NK-92 (cell line): Measurements from ENCODE around the gene FKBP1B.
"Not testable (repeated sequence)": the region's sequence is repeated elsewhere in the genome, so short reads cannot be mapped to it uniquely, and the experiment has no call there.

Source experiments
- DNase-seq: peaks from one replicate; lab custom pipeline; 2025; ENCODE audit not compliant: unreplicated experiment; lab: John Stamatoyannopoulos, UW

The FKBP1B gene

DNA sequence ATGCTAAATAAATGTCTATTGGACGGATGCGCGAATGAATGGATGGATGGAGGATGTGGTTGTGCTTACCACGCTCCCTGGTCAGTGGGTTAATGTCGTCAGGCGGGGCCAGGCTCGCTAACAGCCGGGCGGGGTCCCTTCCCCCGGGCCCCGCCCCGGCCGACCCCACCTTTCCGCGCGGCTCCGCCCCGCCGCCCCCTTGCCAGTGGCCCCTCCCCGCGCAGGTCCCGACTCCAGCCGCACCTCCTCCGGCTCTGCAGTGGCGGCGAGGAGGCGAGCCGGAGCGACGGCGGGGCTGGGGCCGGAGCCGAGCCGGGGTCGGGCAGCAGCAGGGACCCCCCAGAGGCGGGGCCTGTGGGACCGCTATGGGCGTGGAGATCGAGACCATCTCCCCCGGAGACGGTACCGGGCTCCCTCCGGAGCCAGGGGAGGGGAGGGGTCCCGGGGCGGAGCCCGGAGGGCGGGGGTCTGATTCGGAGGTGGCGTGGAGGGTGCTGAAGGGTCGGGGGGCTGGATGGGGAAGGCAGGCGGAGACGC is at the start of gene FKBP1B:
FKBP1B (plus strand) TSS at position 257 of the 537 bp plus-strand sequence; CDS start at position 366, 109 bp downstream.
- no peak for DNase-seq

DNA sequence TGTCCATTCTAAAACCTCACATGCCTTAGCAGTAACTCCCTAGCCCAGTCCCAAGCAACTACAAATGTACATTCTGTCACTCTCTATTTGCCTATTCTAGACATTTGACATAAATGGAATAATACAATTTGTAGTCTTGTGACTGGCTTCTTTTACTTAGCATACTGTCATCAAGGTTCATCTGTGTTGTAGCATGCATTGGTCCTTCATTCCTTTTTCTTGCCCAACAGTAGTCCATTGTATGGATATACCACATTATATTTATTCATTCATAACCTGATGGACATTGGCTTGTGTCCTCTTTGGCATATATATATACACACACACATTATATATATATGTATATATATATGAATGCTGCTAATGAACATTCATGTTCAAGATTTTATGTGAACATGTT is 41.8 kb upstream of the FKBP1B start:
- DNase-seq = no peak

DNA sequence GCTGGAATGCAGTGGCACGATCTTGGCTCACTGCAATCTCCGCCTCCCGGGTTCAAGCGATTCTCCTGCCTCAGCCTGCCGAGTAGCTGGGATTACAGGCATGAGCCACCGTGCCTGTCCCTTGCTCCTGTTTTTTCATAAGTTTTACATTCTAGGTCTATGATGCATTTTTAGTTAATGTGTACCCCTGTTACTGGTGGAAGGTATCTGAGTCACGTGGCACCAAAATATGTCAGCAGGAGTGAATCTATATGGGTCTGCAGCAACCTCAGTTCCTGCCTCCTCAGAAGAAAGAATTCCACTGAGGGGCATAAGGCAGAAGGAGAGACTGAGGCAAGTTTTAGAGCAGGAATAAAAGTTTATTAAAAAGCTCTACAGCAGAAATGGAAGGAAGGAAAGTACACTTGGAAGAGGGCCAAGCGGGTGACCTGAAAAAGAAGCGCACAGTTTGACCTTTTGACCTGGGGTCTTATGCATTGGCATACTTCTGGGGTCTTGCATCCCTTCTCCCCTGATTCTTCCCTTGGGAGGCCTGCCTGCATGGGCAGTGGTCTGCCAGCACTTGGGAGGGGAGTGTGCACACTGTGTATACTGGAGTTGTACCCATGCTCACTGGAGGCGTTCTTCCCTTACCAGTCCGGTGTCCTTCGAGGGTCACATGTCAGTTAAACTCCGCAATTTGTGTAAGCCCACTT is 40.7 kb upstream of the FKBP1B start:
- no peak for DNase-seq

DNA sequence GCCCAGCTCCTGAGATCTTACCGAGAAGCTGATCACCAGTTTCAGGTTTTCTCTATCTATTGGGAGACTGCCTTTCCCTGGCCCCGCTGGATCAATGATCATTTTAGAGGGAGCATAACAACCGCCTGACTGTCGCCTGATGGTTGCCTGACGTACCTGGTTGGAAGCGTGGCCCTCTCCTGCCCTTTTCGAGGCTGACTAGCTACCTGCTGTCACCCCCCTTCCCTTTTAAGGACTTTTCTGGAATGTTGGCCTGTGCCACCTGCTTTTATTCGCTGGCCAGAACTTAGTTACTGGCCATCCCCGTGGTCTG is 40.2 kb upstream of the FKBP1B start:
- no peak for DNase-seq

DNA sequence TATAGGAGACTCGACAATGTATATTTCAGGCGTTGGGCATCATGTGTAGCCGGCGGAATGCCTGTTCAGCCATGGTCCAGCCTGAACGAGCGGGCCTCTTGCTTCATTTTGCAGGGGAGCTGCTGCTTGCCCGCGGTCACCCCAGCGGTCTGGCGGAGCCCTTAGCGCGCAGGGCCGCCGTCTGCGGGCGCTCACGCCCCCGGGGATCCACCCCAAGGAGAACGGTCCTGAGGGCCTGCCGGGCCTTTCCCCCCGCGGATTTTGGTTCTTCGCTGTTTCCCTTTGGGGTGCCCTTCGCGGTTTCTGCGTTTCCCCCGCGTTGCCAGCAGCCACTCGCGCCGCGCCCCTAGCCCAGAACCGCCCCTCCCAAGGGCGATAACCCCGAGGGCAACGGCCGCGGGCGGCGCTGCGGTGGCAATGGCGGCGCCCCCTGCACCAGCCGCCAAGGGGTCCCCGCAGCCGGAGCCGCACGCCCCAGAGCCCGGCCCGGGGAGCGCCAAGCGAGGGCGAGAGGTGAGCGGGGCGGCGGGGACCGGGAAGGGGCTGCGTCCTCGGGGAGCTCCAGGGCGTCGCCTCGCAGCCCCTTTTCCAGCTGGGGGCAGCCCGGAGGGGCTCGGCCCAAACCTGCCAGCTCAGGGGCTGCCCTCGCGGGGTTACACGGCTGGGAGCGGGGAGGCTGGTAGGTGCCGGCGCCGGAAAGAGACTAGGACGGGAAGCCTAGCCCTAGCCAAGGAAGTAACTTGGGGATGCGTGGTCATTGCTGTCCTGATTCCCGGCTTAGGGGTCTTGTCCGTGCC is 39.7 kb upstream of the FKBP1B start, which contains the start of gene MFSD2B:
MFSD2B (plus strand) TSS at position 406 of the 797 bp plus-strand sequence; CDS start at position 418, 12 bp downstream.
- DNase-seq = no peak

DNA sequence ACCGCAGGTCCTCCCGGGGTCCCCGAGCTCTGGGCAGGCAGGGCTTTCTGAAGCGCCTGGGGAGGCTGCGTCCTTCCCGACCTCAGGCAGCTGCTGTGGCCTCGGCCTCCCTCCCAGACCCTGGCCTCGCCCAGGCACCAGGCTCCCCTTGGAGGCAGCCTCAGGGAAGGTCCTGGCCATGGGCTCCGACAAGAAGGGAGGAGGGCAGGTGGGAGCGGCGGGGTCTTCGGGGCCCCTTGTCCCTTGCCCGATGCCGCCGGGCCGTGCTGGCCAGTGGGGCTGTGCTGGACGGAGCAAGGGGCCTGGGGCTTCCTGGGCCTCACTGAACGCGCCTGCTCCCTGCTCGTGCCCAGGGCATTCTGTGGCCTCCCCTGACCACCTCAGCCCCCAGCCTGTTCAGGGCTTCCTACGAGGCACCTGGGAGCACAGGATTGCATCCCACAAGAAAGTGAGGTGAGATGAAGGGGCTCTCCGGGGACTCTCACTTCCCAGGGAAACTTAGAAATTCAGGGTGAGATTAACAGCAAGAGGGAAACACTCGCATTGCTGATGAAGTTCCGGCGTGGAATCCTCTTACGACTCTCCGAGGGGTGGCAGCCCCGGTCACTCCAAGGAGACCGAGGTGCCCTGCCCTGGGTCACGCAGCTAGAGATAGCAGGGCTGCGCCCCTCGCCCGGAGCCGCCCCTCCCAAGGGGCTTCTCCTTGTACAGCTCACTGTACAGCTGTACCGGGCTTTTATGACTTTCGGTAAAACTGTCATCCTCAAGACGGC is 38.9 kb upstream of the FKBP1B start:
- no peak for DNase-seq

DNA sequence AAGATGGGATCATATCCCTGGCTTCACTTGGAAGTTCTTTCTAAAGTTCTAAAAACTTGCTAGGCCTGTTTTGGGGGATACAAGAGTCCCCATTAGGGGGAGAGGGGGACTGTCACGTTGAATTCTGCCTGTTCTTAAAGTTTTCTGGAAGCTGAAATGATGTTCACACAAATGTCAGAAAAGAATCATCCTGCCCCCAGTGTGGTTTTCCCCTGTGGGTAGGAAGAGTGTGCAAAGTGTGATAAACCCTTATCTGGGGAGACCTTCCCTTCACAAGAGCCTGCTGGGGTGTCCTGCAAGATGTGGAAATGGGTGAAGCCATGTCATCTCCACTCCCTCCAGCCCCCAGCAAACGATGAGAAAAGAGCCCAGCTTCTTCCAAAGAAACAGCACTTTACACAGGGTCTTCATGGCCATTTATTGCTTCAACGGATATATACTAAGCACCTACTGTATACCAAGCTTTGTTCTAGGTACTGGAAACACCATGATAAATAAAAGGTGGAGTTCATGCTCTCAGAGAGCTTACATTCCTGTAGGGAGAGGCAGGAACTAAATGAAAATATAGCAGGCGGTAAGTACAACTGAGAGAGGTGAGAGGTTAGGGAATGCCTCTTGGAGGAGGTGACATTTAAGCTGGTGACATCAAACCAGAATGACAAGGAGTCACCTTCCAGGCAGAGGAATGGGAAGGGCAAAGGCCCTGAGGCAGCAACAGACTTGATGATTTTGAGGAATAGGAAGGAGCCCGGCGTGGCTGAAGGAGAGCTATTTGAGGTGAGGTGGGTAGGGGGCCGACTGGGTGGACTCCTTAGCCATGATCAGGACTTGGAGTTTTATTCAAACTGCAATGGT is 38.1 kb upstream of the FKBP1B start:
- DNase-seq = no peak

DNA sequence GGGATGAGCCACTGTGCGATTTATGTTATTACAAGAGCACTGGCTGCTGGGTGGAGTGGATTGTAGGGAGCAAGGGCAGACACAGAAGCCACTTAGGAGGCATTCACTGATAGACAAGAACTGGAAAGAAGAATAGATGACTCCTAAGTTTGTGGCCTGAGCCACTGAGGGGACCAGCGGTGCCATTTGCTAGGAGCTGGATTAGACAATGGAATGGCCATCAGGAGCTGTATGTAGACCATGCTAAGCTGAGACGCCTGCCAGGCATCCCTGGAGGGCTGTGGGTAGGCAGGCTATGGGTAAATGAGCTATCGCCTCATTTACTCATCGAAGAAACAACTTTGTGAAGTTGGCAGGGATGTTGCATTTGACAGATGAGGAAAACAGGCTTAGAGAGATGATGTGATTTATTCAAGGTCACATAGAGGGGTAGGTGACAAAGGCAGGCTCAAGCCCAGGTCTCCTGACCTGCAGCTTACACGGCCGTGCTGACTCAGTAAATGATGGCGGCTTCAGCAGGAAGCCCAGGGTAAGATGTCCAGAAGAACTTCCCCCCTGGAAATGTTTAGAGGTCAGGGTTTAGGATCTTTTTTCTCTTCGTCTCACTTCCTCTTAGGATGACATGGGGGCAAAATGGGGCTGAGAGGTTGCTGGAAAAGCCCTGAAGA is 36.9 kb upstream of the FKBP1B start:
- no peak for DNase-seq

DNA sequence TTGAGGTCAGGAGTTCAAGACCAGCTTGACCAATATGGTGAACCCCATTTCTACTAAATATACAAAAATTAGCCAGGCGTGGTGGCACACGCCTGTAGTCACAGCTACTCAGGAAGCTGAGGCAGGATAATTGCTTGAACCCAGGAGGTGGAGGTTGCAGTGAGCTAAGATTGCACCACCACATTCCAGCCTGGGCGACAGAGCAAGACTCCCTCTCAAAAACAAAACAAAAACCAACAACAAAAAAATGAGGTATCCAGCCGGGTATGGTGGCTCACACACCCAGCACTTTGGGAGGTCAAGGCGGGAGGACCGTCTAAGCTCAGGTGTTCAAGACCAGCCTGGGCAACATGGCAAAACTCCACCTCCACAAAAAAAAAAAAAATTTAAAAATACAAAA is 34.6 kb upstream of the FKBP1B start:
- DNase-seq = not testable (repeated sequence)

DNA sequence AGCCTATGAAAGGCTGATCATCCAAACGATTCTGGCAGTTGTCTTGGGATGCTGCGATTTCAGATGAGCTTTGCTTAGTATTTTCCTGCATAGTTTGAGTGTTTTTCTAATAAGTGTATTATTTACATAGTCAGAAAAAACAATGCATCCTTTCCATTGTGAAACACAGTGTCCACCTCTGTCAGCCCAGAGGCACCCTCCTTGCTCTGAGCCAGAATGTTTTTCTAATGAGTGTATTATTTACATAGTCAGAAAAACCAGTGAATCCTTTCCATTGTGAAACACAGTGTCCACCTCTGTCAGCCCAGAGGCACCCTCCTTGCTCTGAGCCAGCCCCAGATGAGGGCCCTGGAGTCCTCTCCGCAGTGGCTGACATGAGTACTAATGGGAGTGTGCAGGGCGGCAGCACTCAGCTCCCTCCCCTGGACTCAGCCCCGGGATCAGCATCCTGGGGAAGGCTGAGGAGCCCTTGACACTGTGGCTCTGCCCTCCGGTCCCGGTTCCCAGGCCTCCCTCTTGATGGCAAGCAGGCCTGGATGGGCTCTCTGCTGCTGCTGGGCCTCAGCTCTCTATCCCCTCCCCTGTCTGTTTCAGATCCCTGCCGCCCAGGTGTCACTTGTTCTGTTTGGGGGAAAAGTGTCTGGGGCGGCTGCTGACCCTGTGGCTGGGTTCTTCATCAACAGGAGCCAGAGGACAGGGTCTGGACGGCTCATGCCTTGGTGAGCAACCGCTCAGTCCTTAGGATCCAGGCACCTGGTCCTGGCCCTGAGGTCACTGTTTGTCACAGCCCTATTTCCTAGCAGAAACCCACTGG is 33.8 kb upstream of the FKBP1B start:
- DNase-seq = no peak

DNA sequence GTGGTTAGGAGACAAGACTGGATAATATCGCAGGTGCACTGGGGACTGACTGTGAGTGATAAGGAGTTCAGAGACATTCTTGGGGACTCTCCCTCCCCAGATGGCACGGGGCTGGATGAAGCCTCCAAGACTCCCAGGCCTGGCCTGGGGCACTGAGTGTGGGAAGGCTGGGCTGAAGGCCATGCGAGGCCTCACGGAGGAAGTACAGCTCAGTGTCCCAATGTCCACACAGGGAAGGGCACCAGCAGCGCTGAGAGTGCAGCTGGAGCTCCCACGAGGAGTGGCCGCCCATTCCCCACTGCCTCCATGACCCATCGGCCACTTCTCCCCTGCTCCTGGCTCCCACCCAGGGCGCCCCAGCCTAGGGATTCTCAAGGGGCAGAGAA is 33.2 kb upstream of the FKBP1B start:
- DNase-seq = no peak

DNA sequence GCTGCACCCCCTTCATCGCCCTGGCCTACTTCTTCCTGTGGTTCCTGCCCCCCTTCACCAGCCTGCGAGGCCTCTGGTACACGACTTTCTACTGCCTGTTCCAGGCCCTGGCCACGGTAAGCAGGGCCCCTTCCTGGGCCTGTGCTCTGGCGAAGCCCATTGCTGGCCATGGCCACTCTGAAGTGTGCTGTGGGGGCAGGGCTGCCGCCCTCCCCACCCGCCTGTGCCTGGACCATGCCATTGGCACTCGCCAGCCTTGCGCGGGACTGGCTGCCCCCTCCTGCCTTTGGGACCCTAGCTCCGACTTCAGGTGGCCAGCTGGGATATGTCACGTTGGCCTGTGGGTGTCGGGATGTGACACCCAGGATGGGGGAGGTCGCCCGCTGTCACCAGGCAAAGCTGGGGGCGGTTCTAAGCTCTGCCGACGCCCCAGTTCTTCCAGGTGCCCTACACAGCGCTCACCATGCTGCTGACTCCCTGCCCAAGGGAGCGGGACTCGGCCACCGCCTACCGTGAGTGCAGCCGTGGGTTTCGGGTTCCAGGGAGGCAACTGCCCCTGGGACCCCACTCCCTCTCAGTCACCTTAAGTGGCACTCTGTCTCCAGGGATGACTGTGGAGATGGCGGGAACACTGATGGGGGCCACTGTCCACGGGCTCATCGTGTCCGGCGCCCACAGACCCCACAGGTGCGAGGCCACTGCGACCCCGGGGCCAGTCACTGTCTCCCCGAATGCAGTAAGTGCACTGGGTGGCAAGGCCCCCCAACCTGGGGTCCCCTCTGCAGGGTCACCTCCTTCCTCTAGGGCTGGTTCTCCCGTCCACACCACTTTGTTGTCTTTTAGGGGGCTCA is 32.5 kb upstream of the FKBP1B start:
- DNase-seq = no peak

DNA sequence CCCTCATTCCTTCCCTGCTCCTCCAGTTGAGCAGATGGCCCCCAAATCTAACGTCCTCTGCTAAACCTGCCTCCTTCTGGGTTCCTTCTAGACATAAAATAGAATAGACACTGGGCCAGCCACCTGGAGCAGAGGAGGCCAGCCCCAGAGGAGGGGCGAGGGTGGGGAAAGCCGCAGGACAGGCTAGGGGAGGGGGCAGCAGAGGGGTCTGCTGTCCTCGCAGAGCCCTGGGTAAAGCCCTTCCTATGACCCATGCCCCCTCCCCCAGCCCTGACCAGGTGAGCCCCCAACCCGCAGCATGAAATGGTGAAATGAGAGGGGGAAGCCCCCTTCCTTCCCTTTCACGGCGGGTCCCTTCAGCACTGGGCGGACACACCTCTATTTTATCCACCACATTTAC is 31.8 kb upstream of the FKBP1B start:
- no peak for DNase-seq

DNA sequence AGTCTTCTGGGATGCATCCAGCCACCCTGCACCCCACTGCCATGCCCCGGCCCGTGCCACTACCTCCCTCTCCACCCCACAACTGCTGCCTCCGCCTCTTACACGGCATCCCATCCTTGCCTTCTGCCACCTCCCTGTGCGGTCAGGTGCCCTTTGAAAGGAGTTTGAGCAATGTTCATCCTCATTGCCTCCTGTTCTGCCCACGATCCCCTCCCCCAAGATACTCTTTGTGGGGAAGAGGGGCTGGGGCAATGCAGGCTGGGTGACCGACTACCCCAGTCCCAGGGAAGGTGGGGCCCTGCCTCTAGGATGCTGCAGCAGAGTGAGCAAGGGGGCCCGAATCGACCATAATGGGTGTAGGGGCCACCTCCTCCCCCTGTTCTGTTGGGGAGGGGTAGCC is 31.3 kb upstream of the FKBP1B start:
- no peak for DNase-seq

DNA sequence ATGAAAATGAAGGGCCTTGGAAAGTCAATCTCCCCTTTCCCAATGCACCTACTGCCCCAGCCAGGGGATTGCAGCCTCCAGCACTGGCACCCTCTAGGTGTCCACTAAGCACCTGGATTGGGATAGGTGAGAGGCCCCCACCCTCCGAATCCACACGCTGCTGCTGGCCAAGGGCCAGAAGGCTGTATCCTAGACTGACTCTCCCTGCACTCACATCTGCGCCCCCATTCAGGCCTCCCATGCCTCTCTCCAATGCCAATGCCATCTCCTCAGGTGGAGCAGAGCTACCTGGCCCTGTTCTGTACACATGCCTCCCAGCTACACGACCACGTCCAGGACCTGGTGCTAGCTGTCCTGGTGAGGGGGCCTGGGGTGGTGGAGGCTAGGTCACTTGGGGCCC is 29.8 kb upstream of the FKBP1B start:
- DNase-seq = no peak

DNA sequence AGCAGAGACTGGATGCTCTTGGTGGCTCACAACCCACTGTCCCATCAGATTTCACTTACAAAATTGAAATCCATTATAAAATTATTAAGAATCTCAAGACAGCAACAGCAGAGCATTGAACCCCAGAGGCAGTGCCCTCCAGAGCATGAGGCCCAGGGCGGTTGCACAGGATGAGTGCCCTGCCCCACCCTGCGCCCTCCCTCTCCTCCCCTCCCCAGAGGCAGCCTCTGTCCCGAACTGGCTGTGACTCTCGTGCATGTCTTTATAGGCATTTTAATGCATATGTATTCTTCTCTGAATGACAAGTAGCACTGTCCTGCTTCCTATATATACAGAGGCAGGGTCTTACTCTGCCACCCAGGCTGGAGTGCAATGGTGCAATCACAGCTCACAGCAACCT is 29.3 kb upstream of the FKBP1B start:
- no peak for DNase-seq

DNA sequence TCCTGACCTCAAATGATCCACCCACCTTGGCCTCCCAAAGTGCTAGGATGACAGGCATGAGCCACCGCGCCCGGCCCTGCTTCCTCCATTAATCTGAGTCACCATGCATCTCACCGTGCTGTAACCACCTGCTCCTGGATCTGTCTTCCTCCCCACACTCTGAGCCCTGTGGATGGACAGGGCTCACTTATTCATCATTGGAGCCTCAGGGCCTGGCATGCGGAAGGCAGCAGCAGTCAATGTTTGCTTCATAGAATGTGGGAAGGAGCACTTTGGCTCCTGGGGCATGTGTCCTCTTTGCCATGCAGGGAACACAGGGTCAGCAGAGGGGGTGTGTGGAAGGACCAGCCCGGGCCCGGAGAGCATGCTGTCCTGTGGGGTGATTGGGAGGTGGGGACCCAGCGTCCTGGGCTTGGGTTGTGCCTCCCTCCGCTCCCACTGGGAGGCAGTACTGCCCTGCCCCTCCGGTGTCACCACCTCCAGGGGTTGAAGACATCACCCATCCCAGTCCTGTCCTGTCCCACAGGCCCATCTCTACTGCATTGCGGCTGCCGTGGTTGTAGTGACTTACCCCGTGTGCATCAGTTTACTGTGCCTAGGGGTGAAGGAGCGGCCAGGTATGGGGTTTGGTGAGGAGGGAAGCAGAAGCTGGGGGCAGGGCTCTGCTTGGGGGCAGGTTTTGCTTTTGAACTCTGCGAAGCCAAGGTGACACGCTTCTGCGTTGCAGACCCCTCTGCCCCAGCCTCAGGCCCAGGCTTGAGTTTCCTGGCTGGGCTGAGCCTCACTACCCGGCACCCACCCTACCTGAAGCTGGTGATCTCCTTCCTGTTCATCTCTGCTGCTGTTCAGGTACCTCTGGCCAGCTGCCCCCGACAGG is 28.2 kb upstream of the FKBP1B start:
- DNase-seq = no peak
